ENCODE results near the gene ITGB1.

GRCh38 chr10:32970910-32971309 lies 12.9 kb upstream of the ITGB1 start:
- TF ChIP-seq REST (IDR thresholded peaks at IDR 0.05; ENCODE audit: unreplicated experiment) (no peak), EZH2 (IDR thresholded peaks at IDR 0.05; ENCODE audit: low read depth, unreplicated experiment) (no peak), CTCF (conservative IDR thresholded peaks at IDR 0.05; ENCODE audit: low read depth in 2 of 2) (no peak), POLR2AphosphoS5 (IDR thresholded peaks at IDR 0.05; ENCODE audit: low read depth) (no peak), EZH2phosphoT487 (IDR thresholded peaks at IDR 0.05; ENCODE audit: unreplicated experiment) (no peak), CREB1 (CRISPR knock-in tag; IDR thresholded peaks at IDR 0.05; ENCODE audit: low read depth) (no peak), ZNF114 (CRISPR knock-in tag; IDR thresholded peaks at IDR 0.05) (no peak), JUNB (IDR thresholded peaks at IDR 0.05; ENCODE audit: unreplicated experiment) (no peak), STAT1 (IDR thresholded peaks at IDR 0.05; ENCODE audit: unreplicated experiment) (no peak), ZNF331 (CRISPR knock-in tag; IDR thresholded peaks at IDR 0.05; ENCODE audit: low read depth) (no peak)
- TF ChIP-seq, protein P1, sequence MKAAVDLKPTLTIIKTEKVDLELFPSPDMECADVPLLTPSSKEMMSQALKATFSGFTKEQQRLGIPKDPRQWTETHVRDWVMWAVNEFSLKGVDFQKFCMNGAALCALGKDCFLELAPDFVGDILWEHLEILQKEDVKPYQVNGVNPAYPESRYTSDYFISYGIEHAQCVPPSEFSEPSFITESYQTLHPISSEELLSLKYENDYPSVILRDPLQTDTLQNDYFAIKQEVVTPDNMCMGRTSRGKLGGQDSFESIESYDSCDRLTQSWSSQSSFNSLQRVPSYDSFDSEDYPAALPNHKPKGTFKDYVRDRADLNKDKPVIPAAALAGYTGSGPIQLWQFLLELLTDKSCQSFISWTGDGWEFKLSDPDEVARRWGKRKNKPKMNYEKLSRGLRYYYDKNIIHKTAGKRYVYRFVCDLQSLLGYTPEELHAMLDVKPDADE (IDR thresholded peaks at IDR 0.05) = no peak
